Measurements from ENCODE around the gene SDR42E2. TPM values are rescaled to one million over a fixed set of nuclear protein-coding genes. Genes with fewer than 3 reads are reported as not detected.

SDR42E2 gene
- total and polyA plus RNA-seq, 2 donors (not counting 1 experiment from before 2014, with no cell fraction given): 0.12 to 0.62 TPM

- Mint-ChIP-seq H3K9me3 (ENCODE audit: insufficient read depth) (no peaks in the 10 kb centered on the region), H3K27me3 (no peaks in the 10 kb centered on the region), H3K4me1 (no peaks in the 10 kb centered on the region), H3K4me3 (no peak overlapping the region), H3K27ac (no peak overlapping the region)
- Histone ChIP-seq H3K4me3 (ENCODE audit: control extremely low read depth in 1 of 5, extremely low read depth in 1 of 5, insufficient read depth in 1 of 5, low read depth in 2 of 5, low read length in 4 of 5) (no peak overlapping the region), H3K27me3 (replicated peaks in 1 of 4; ENCODE audit: control extremely low read depth in 1 of 4, control insufficient read depth in 3 of 4, insufficient read depth in 4 of 4, low read length in 3 of 4) (no peaks in the 10 kb centered on the region), H3K79me2 (ENCODE audit: control insufficient read depth, insufficient read depth, low read length) (no peaks in the 10 kb centered on the region), H2AFZ (ENCODE audit: insufficient read depth, low read depth, low read length, poor library complexity, severe bottlenecking) (no peak overlapping the region), H3K4me2 (replicated peaks; ENCODE audit: low read depth, low read length, poor library complexity, severe bottlenecking) (no peak overlapping the region), H3K36me3 (replicated peaks in 1 of 2; ENCODE audit: control extremely low read depth in 1 of 2, control insufficient read depth in 1 of 2, extremely low read depth in 1 of 2, insufficient read depth in 2 of 2, low read length in 1 of 2) (no peaks in the 10 kb centered on the region), H4K20me1 (ENCODE audit: control insufficient read depth, insufficient read depth, low read length, poor library complexity, severe bottlenecking) (no peaks in the 10 kb centered on the region), H3K27ac (ENCODE audit: low read length in 2 of 2) (no peak overlapping the region), H3K9ac (ENCODE audit: low read length) (no peak overlapping the region), H3K4me1 (ENCODE audit: control insufficient read depth in 2 of 2, insufficient read depth in 2 of 2, low read length in 2 of 2) (no peaks in the 10 kb centered on the region), H3K9me3 (ENCODE audit: control extremely low read depth in 1 of 3, control insufficient read depth in 2 of 3, insufficient read depth in 1 of 3, low read length in 2 of 3) (no peaks in the 10 kb centered on the region)
- no peak for TF ChIP-seq CTCF (IDR thresholded peaks at IDR 0.05)
- TF ChIP-seq EZH2 (IDR thresholded peaks at IDR 0.05; ENCODE audit: borderline replicate concordance, insufficient read depth, low read depth, low read length, poor library complexity, severe bottlenecking): no peak
- POLR2A ChIA-PET: interaction anchor here (0.6 kb wide), 1 partner anchor 183 kb away, joined by 5 read pairs; no protein-coding TSS in a partner anchor
- ATAC-seq (ENCODE audit: low read depth): no peak
- 87% methylated on average over 10 of the region's 11 CpGs for WGBS (ENCODE audit: insufficient coverage)
- DNase-seq: no peak
- intact Hi-C loops (cut with micrococcal nuclease): no loop called here
- CTCF ChIA-PET: interaction anchor here (2.4 kb wide), 1 partner anchor 116 kb away, joined by 6 read pairs; the partner anchor contains the start of gene POLR3E
Measured at GRCh38 chr16:22181426-22181825, 19.1 kb downstream of the SDR42E2 start.

- no peaks in the 10 kb centered on the region for H3K36me3 ChIP-seq (replicated peaks in 1 of 2; ENCODE audit: control extremely low read depth in 1 of 2, control insufficient read depth in 1 of 2, extremely low read depth in 1 of 2, insufficient read depth in 2 of 2, low read length in 1 of 2)
- no peaks in the 10 kb centered on the region for H4K20me1 ChIP-seq (ENCODE audit: control insufficient read depth, insufficient read depth, low read length, poor library complexity, severe bottlenecking)
- POLR2A ChIA-PET: interaction anchor here (0.6 kb wide), 1 partner anchor 183 kb away, joined by 5 read pairs; no protein-coding TSS in a partner anchor
- no peaks in the 10 kb centered on the region for H3K79me2 ChIP-seq (ENCODE audit: control insufficient read depth, insufficient read depth, low read length)
- H3K9ac ChIP-seq (ENCODE audit: low read length): no peak overlapping the region
- 76% methylated on average over 4 of the region's 7 CpGs for WGBS (ENCODE audit: insufficient coverage)
- H3K4me2 ChIP-seq (replicated peaks; ENCODE audit: low read depth, low read length, poor library complexity, severe bottlenecking): no peak overlapping the region
- H2AFZ ChIP-seq (ENCODE audit: insufficient read depth, low read depth, low read length, poor library complexity, severe bottlenecking): no peak overlapping the region
- DNase-seq: no peak
- intact Hi-C loops (cut with micrococcal nuclease): no loop called here
- TF ChIP-seq EZH2 (IDR thresholded peaks at IDR 0.05; ENCODE audit: borderline replicate concordance, insufficient read depth, low read depth, low read length, poor library complexity, severe bottlenecking) (no peak), CTCF (IDR thresholded peaks at IDR 0.05) (no peak)
- H3K27me3 ChIP-seq (replicated peaks in 1 of 4; ENCODE audit: control extremely low read depth in 1 of 4, control insufficient read depth in 3 of 4, insufficient read depth in 4 of 4, low read length in 3 of 4): no peaks in the 10 kb centered on the region
- no peaks in the 10 kb centered on the region for H3K4me1 ChIP-seq (ENCODE audit: control insufficient read depth in 2 of 2, insufficient read depth in 2 of 2, low read length in 2 of 2)
- no peak for ATAC-seq (ENCODE audit: low read depth)
- Mint-ChIP-seq H3K4me3 (no peak overlapping the region), H3K27ac (no peak overlapping the region), H3K9me3 (ENCODE audit: insufficient read depth) (no peaks in the 10 kb centered on the region), H3K27me3 (no peaks in the 10 kb centered on the region), H3K4me1 (no peaks in the 10 kb centered on the region)
- H3K4me3 ChIP-seq (ENCODE audit: control extremely low read depth in 1 of 5, extremely low read depth in 1 of 5, insufficient read depth in 1 of 5, low read depth in 2 of 5, low read length in 4 of 5): no peak overlapping the region
- no peak overlapping the region for H3K27ac ChIP-seq (ENCODE audit: low read length in 2 of 2)
- CTCF ChIA-PET: interaction anchor here (2.4 kb wide), 1 partner anchor 115 kb away, joined by 6 read pairs; the partner anchor contains the start of gene POLR3E
- no peaks in the 10 kb centered on the region for H3K9me3 ChIP-seq (ENCODE audit: control extremely low read depth in 1 of 3, control insufficient read depth in 2 of 3, insufficient read depth in 1 of 3, low read length in 2 of 3)
Measured at GRCh38 chr16:22181843-22182242, 19.5 kb downstream of the SDR42E2 start.
